GM13977 (cell line): ENCODE results near the gene VWA3A.
A peak's percentile ranks its signal among the peaks of the same experiment; 100 is the strongest.

Experiments used
- DNase-seq: peaks from one replicate; pipeline ENCODE4 v3.0.0; 2012; ENCODE audit warnings: low spot score
- CTCF ChIP-seq: IDR thresholded peaks from 2 replicates; pipeline ENCODE4 v1.5.1; 2012; ENCODE audit warnings: mild to moderate bottlenecking, control low read depth; ENCODE audit not compliant: insufficient read depth; ENCODE audit errors: extremely low read depth, missing control alignments
- in situ Hi-C: fragments of 300-500 bp; cut with MboI; formaldehyde crosslinking; loops from one replicate; pipeline ENCODE4 v1.12.0; 2022; ENCODE audit warnings: low sequenced_read_pairs, low pct_unique_long_range_greater_than_20kb, mixed read lengths, inconsistent platforms; ENCODE audit not compliant: unreplicated experiment

Gene VWA3A

GRCh38 chr16:22205577-22206012 lies 113.3 kb downstream of the VWA3A start:
- TF ChIP-seq CTCF, result no peak
- no peak for DNase-seq
- in situ Hi-C loops, result no loop called here

GRCh38 chr16:22206013-22206841 lies 113.9 kb downstream of the VWA3A start, which contains the start of gene EEF2K:
EEF2K (plus strand) TSS chr16:22206278; CDS start chr16:22225730, 19,452 bp downstream.
- peak; percentile 85 for TF ChIP-seq CTCF
- in situ Hi-C loops, result no loop called here
- peak; percentile 96 for DNase-seq
